ENCODE results near the gene DERL3. TPM values are rescaled to one million over a fixed set of nuclear protein-coding genes. Genes with fewer than 3 reads are reported as not detected.

DERL3 gene
- total RNA-seq, 1 experiment from 2014 or later, result not detected

DNA sequence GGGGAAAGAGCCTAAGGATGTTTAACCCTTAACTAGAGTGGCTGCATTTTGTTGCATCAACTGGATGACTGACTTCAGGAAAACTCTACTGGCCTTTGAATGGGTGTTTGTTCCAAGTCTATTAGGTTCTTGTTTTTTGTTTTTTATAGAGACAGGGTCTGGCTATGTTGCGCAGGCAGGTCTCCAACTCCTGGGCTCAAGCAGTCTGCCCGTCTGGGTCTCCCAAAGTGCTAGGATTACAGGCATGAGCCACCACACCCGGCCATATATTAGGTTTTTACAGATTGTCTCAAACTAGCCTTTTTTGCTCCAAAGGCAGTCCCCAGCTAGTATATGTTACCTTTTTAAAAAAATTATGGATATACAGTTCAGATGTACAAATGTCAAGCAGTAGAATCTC, 50.9 kb downstream of the DERL3 start:
- H3K27ac ChIP-seq, result no peak overlapping the region
- H3K4me1 ChIP-seq, result peaks cover 11% of the 10 kb centered on the region

DNA sequence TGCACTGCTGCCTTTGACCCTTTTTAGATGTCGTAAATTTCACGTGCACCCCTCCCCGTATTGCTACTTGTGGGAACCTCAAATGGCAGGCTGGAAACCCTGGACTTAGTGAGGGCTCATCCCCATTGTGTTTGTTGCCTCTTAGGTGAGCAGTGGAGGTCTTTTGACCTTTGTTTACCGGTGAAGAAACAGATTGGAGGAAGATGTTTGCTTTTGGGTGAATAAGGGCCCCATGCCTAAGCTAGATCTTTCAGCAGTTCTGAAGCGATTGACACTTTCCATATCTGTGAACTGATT, 51.3 kb downstream of the DERL3 start:
- no peak for DNase-seq
- Histone ChIP-seq H3K27me3 (no peaks in the 10 kb centered on the region), H3K4me1 (peaks cover 11% of the 10 kb centered on the region), H3K4me3 (peak overlapping the region; percentile 95), H3K27ac (peak overlapping the region; percentile 97; the same call in 1 of the 2 replicates), H3K36me3 (peaks cover 9% of the 10 kb centered on the region), H3K9me3 (replicated peaks) (no peaks in the 10 kb centered on the region)

More for the DNA sequence above, 50.9 kb downstream of the DERL3 start:
- no peak for DNase-seq
- H3K4me3 ChIP-seq, result peak overlapping the region; percentile 95
- peaks cover 11% of the 10 kb centered on the region for H3K36me3 ChIP-seq
- no peaks in the 10 kb centered on the region for H3K27me3 ChIP-seq
- no peaks in the 10 kb centered on the region for H3K9me3 ChIP-seq (replicated peaks)

GRCh38 chr22:23786752-23787599, 51.8 kb downstream of the DERL3 start, which contains the start of gene SMARCB1:
Gene SMARCB1, plus strand, starts transcription at chr22:23786966. Its CDS starts 204 bp downstream, at chr22:23787170.
- peaks cover 15% of the 10 kb centered on the region for H3K4me1 ChIP-seq
- peaks cover 9% of the 10 kb centered on the region for H3K36me3 ChIP-seq
- DNase-seq, result peak; percentile 86 to 92
- peak within 1 kb of the TSS; percentile 97 for H3K27ac ChIP-seq
- no peaks in the 10 kb centered on the region for H3K27me3 ChIP-seq
- no peaks in the 10 kb centered on the region for H3K9me3 ChIP-seq (replicated peaks)
- H3K4me3 ChIP-seq, result peak within 1 kb of the TSS; percentile 95

GRCh38 chr22:23786261-23786710, 52.5 kb downstream of the DERL3 start:
- Histone ChIP-seq H3K27ac (peak overlapping the region; percentile 97), H3K27me3 (no peaks in the 10 kb centered on the region), H3K36me3 (peaks cover 5% of the 10 kb centered on the region; the same call in 1 of the 2 replicates), H3K9me3 (replicated peaks) (no peaks in the 10 kb centered on the region), H3K4me1 (peaks cover 22% of the 10 kb centered on the region), H3K4me3 (peak overlapping the region; percentile 95)
- no peak for DNase-seq

Other genes with a start within 250 kb of the DERL3 start
- gene DRICH1, start 206.7 kb downstream of the DERL3 start, total RNA-seq (2014; rRNA removed; shearing (Covaris generic)), result not detected in 2 replicates
- gene RGL4, start 148.0 kb downstream of the DERL3 start, total RNA-seq (2014; rRNA removed; shearing (Covaris generic)), result 0.03 TPM in 1 of 2 replicates, not detected in the other
- gene ZNF70, start 87.9 kb downstream of the DERL3 start, total RNA-seq (2014; rRNA removed; shearing (Covaris generic)), result 6.1 and 7.1 TPM in 2 replicates
- 0.28 TPM in 1 of 2 replicates, not detected in the other for gene VPREB3, start 84.6 kb downstream of the DERL3 start, total RNA-seq (2014; rRNA removed; shearing (Covaris generic))
- gene C22orf15, start 76.0 kb downstream of the DERL3 start, total RNA-seq (2014; rRNA removed; shearing (Covaris generic)), result not detected in 2 replicates
- 10.9 and 14.1 TPM in 2 replicates for gene CHCHD10, start 71.0 kb downstream of the DERL3 start, total RNA-seq (2014; rRNA removed; shearing (Covaris generic))
- 6.6 TPM in 2 replicates for gene MMP11, start 66.2 kb downstream of the DERL3 start, total RNA-seq (2014; rRNA removed; shearing (Covaris generic))
- gene SMARCB1, start 52.0 kb downstream of the DERL3 start, total RNA-seq (2014; rRNA removed; shearing (Covaris generic)), result 119 and 152 TPM in 2 replicates
- gene SLC2A11, start 18.9 kb upstream of the DERL3 start, total RNA-seq (2014; rRNA removed; shearing (Covaris generic)), result 0.51 and 1.9 TPM in 2 replicates
- gene MIF, start 55.4 kb upstream of the DERL3 start, total RNA-seq (2014; rRNA removed; shearing (Covaris generic)), result 270 and 350 TPM in 2 replicates
- 14.0 and 14.9 TPM in 2 replicates for gene GSTT2B, start 122.2 kb upstream of the DERL3 start, total RNA-seq (2014; rRNA removed; shearing (Covaris generic))
- gene DDTL, start 127.9 kb upstream of the DERL3 start, total RNA-seq (2014; rRNA removed; shearing (Covaris generic)), result 3.8 and 4.5 TPM in 2 replicates
- 116 and 143 TPM in 2 replicates for gene DDT, start 135.4 kb upstream of the DERL3 start, total RNA-seq (2014; rRNA removed; shearing (Covaris generic))
- 0.58 and 0.75 TPM in 2 replicates for gene GSTT2, start 141.1 kb upstream of the DERL3 start, total RNA-seq (2014; rRNA removed; shearing (Covaris generic))
- gene GSTT4, start 166.4 kb upstream of the DERL3 start, total RNA-seq (2014; rRNA removed; shearing (Covaris generic)), result not detected in 2 replicates
- gene CABIN1, start 172.3 kb upstream of the DERL3 start, total RNA-seq (2014; rRNA removed; shearing (Covaris generic)), result 23.9 and 24.9 TPM in 2 replicates

Data from SJCRH30 (cell line).